Tibial artery (tissue), 4 donors: ENCODE measurements around the gene FREM1.

Experiments
- DNase-seq, 2 donors: peaks; one replicate each; pipeline ENCODE4 v3.0.0-alpha.2; 2019
- H3K27ac ChIP-seq, 2 donors: fragments of 200-600 bp; sonication (generic) in 1 of 2; 1 replicate in 1 of 2; 2 replicates in 1 of 2; pipeline ENCODE4 v1.5.1; 2018 to 2019; ENCODE audit warnings: mild to moderate bottlenecking in 1 of 2
- H3K27me3 ChIP-seq, 2 donors: fragments of 200-600 bp; sonication (generic) in 1 of 2; one replicate each; pipeline versions ENCODE4 v1.5.1 to v1.6.0; 2016 to 2019
- H3K36me3 ChIP-seq, 3 donors: fragments of 200-600 bp; sonication (generic) in 2 of 3; one replicate each; pipeline ENCODE4 v1.5.1; 2016 to 2019; ENCODE audit warnings: mild to moderate bottlenecking in 2 of 3
- H3K4me1 ChIP-seq, 4 donors: fragments of 200-600 bp; sonication (generic) in 2 of 4; 1 replicate in 3 of 4; 2 replicates in 1 of 4; pipeline ENCODE4 v1.5.1; 2016 to 2019
- H3K4me3 ChIP-seq, 2 donors: fragments of 200-600 bp; sonication (generic) in 1 of 2; 1 replicate in 1 of 2; 2 replicates in 1 of 2; pipeline ENCODE4 v1.5.1; 2018 to 2019; ENCODE audit warnings: mild to moderate bottlenecking in 2 of 2
- H3K9me3 ChIP-seq, 3 donors: fragments of 200-600 bp; sonication (generic) in 1 of 3; one replicate each; pipeline ENCODE4 v1.5.1; 2016 to 2019
- CTCF ChIP-seq, 2 experiments: fragments of 200-600 bp in 1 of 2; fragments of 450-650 bp in 1 of 2; IDR thresholded peaks; one replicate each; pipeline ENCODE4 v1.5.1; 2017 to 2019; ENCODE audit warnings: antibody characterized with exemption in 2 of 2, mild to moderate bottlenecking in 1 of 2, moderate library complexity in 1 of 2
- intact Hi-C: fragments of 100-400 bp; cut with DNase I; formaldehyde crosslinking; loops from one replicate; pipeline ENCODE4 v1.15.0; 2023; ENCODE audit warnings: low total_unique reads

Gene FREM1

GRCh38 chr9:14909181-14909580 lies 1.0 kb downstream of the FREM1 start:
- DNase-seq: no peak
- no peaks in the 10 kb centered on the region for H3K36me3 ChIP-seq
- H3K4me1 ChIP-seq: peaks cover 0 to 51% (median 18%) of the 10 kb centered on the region in 4 donors
- H3K27ac ChIP-seq: peak overlapping the region; percentile 63 to 73
- intact Hi-C loops: no loop called here
- TF ChIP-seq CTCF (IDR thresholded peaks at IDR 0.05): no peak
- H3K9me3 ChIP-seq: no peaks in the 10 kb centered on the region
- H3K27me3 ChIP-seq: no peaks in the 10 kb centered on the region
- peak overlapping the region; percentile 53 to 56 for H3K4me3 ChIP-seq

GRCh38 chr9:14908295-14909180 lies 1.7 kb downstream of the FREM1 start:
- Histone ChIP-seq H3K9me3 (no peaks in the 10 kb centered on the region), H3K4me1 (peaks cover 0 to 51% (median 18%) of the 10 kb centered on the region in 4 donors), H3K36me3 (no peaks in the 10 kb centered on the region), H3K27me3 (no peaks in the 10 kb centered on the region), H3K4me3 (peak overlapping the region; percentile 53 to 56), H3K27ac (peak overlapping the region; percentile 63 to 73)
- no peak for TF ChIP-seq CTCF (IDR thresholded peaks at IDR 0.05)
- DNase-seq: no peak
- intact Hi-C loops: no loop called here

GRCh38 chr9:14907696-14908095 lies 2.5 kb downstream of the FREM1 start:
- TF ChIP-seq CTCF (IDR thresholded peaks at IDR 0.05): no peak
- no peaks in the 10 kb centered on the region for H3K9me3 ChIP-seq
- H3K27me3 ChIP-seq: no peaks in the 10 kb centered on the region
- H3K4me3 ChIP-seq: peak overlapping the region in 1 of 2 donors; percentile 56
- DNase-seq: no peak
- peaks cover 0 to 59% (median 18%) of the 10 kb centered on the region in 4 donors for H3K4me1 ChIP-seq
- no peaks in the 10 kb centered on the region for H3K36me3 ChIP-seq
- intact Hi-C loops: no loop called here
- H3K27ac ChIP-seq: peak overlapping the region; percentile 63 to 73

GRCh38 chr9:14907360-14907685 lies 2.9 kb downstream of the FREM1 start:
- no peak for TF ChIP-seq CTCF (IDR thresholded peaks at IDR 0.05)
- Histone ChIP-seq H3K4me3 (peak overlapping the region; percentile 1 to 3), H3K4me1 (peaks cover 0 to 63% (median 18%) of the 10 kb centered on the region in 4 donors), H3K9me3 (no peaks in the 10 kb centered on the region), H3K36me3 (no peaks in the 10 kb centered on the region), H3K27me3 (no peaks in the 10 kb centered on the region), H3K27ac (peak overlapping the region; percentile 63 to 73)
- no peak for DNase-seq
- intact Hi-C loops: no loop called here

- DNase-seq: no peak
- intact Hi-C loops: no loop called here
- no peaks in the 10 kb centered on the region for H3K27me3 ChIP-seq
- peak overlapping the region; percentile 1 to 7 for H3K4me3 ChIP-seq
- peak overlapping the region; percentile 63 to 73 for H3K27ac ChIP-seq
- peaks cover 0 to 68% (median 18%) of the 10 kb centered on the region in 4 donors for H3K4me1 ChIP-seq
- H3K9me3 ChIP-seq: no peaks in the 10 kb centered on the region
- TF ChIP-seq CTCF (IDR thresholded peaks at IDR 0.05): no peak
- no peaks in the 10 kb centered on the region for H3K36me3 ChIP-seq
Measured at GRCh38 chr9:14906644-14907359, 3.4 kb downstream of the FREM1 start.
